ACHN (cell line): Measurements from ENCODE around the gene ARHGEF11.
A peak's percentile ranks its signal among the peaks of the same experiment; 100 is the strongest.

Source experiments
- DNase-seq: peaks from one replicate; pipeline ENCODE4 v3.0.0-alpha.2; 2015
- in situ Hi-C: cut with HindIII; loops from 2 replicates; pipeline ENCODE4 v1.10.0; 2017; ENCODE audit warnings: low sequenced_read_pairs, low pct_ligation_motif_present, low pct_unique_long_range_greater_than_20kb

The ARHGEF11 gene

GRCh38 chr1:156906206-156906906 lies 139.2 kb downstream of the ARHGEF11 start:
- DNase-seq, result no peak
- in situ Hi-C loops, result no loop called here

DNA sequence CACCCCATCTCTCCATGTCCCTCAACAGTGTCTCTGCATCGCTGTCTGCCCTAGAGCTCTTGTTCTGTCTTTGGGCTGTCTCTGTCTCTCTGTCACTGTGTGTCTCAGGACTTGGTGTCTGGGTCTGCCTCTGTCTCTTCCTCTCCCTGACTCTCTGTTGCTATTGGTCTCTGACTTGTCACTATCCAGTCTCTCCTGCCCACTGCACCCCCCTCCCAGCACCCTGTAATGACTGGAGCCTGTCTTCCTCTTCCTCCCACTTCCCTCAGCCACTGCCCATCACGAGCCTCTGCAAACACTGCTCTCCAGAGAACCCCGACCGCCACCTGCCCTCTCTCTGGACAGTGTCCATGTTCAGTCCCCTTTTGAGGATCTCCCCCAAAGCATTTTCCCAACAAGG lies 139.9 kb downstream of the ARHGEF11 start:
- in situ Hi-C loops, result no loop called here
- no peak for DNase-seq

- no peak for DNase-seq
- in situ Hi-C loops, result no loop called here
Observed at GRCh38 chr1:156905176-156905575, 140.4 kb downstream of the ARHGEF11 start.

GRCh38 chr1:156904187-156904959 lies 141.2 kb downstream of the ARHGEF11 start:
- in situ Hi-C loops, result no loop called here

GRCh38 chr1:156903328-156904091 lies 142.0 kb downstream of the ARHGEF11 start:
- in situ Hi-C loops, result no loop called here
- DNase-seq, result no peak

More at GRCh38 chr1:156904187-156904959, 141.2 kb downstream of the ARHGEF11 start:
- DNase-seq, result no peak

DNA sequence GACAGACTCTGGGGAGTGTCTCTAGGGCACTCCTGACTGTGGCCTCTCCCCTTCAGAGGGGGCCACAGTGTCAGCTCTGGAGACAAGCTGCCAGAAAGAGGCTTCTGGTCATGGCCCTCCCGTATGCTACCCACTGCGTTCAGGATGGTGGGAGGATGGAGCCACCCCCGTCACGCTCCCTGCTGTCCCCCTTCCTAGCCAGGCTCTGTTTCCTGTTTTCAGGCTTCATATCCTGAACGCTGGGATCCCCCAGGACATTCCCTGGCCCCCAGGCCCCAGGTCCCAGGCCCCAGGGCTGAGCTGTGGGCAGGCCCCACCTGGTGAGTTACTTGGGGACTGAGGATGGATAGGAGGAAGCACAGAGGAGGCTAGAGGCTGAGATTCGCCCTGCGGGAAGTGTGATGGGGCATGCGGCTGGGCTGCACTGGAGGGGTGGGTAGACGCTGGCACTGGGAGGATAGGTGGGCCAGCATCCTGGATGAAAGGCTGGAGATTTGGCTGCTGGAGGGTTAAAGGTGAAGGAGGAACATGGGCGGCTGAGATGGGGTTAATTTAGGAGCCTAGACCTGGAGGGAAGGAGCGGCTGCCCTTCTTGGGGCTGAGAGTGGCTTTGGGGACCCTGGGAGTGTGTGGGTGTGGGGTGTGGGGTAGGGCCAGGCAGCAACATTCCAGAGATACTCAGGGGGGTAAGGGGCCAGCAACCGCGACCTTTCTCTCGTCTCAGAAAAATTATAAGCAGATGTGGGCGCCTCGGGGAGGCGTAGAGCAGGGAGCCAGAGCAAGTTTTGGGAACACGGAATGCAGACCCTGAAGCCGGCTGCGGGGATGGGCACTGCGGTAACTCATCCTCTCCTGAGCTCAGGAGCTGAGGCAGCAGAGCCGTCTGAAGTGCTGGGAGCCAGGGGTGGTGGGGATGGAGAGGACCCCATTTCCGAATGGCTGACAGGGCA lies 143.3 kb downstream of the ARHGEF11 start:
- DNase-seq, result no peak
- in situ Hi-C loops, result no loop called here

DNA sequence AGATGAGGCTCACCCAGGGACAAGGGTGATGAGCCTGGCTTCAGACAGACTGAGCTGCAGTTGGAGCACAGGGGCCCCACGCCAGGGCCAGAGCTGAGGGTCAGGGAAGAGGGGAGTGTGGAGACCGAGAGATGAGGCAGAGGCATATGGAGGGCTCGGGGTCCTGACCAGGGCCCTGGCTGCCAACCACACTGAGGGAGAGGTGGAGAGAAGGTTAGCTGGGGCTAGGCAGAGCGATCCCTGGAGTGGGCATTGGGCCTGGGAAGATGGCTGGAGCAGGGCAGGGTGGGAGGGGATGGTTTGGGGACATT lies 144.0 kb downstream of the ARHGEF11 start:
- DNase-seq, result no peak
- in situ Hi-C loops, result no loop called here

DNA sequence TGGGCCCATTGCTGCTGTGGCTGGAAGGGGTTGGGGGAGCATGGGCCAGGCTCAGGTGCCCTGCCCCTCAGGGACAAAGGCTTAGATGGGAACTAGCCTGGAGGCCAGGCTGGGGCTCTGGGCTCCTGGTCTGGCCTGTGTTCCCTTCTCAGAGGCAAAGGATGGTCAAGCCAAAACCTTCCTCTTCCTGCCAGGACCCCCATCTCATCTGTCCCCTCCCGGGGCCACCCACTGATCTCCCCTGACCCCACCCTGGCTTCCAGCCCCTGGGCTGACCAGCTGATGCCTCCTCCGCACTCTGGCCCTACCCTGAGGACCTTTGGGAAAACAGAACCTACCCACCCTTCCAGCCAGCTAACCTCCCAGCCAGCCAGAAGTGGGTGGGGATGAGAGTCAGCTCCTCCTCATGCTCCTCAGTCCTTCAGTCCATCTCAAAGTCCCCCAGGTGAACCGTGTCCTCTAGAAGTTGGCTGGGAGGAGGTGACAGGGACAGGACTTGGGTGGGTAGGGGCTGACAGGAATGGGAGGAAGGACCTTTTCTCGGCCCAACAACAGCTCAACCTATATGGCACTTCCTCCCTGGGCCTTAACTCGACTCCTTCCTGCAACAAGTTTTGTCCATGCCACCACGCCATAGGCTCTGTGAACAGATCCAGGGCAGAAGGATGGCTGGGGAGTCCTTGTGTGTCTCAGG lies 144.5 kb downstream of the ARHGEF11 start:
- DNase-seq, result no peak
- in situ Hi-C loops, result no loop called here

DNA sequence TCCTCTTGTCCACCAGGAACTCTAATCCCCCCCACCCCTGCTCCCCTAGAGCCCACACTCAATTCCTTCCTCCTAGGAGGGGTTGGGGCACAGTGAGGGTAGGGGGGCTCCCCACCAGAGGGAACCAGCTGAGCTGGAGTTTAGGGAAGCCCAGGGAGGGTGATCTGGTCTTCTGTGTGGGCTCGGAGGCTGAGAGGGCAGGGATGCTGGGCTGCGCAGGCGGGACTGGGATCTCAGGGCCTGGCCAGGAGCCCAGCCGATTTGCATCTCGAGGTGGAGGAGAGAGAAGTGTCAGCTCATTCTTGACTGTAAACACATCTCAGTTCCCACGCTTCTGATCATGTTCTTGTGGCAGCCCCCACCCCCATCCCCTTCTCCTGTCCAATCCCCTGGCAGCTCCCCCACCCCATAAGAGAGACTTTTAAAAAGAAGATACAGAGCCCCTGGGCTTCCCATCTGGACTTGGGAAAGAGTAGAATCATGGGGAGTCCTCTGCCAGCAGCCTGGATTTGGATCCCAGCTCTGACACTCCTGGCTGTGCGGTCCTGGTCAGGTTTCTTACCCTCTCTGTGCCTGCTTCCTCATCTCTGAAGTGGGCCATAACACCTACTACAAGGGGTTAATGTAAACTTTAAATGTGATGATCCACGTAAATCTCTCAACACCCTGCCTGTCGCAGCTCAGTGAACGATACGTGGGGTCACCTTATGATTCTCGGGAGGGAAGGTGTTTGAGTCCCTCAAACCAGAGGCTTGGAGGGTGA lies 145.4 kb downstream of the ARHGEF11 start:
- in situ Hi-C loops, result no loop called here
- DNase-seq, result no peak

GRCh38 chr1:156898971-156899664 lies 146.4 kb downstream of the ARHGEF11 start:
- in situ Hi-C loops, result no loop called here
- DNase-seq, result no peak

DNA sequence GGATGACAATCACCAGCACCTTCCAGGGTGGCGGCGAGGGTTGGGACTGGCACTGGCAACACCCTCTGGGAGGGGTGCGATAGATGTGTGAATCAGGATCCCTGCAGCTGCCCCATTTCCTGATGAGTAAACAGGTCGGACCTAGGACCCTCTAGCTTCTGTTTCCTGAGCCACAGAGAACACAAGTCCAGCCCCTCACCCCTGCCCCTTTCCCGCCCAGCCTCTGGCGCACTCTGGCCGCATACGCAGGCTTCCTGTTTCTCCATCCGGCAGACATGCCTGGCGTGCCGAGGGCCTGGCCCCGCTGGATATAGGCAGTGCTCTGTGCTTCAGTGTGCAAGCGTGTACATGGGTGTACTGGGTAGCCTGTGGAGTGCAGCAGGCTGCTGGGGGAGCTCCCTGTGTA lies 147.4 kb downstream of the ARHGEF11 start:
- DNase-seq, result peak; percentile 81
- in situ Hi-C loops, result no loop called here

DNA sequence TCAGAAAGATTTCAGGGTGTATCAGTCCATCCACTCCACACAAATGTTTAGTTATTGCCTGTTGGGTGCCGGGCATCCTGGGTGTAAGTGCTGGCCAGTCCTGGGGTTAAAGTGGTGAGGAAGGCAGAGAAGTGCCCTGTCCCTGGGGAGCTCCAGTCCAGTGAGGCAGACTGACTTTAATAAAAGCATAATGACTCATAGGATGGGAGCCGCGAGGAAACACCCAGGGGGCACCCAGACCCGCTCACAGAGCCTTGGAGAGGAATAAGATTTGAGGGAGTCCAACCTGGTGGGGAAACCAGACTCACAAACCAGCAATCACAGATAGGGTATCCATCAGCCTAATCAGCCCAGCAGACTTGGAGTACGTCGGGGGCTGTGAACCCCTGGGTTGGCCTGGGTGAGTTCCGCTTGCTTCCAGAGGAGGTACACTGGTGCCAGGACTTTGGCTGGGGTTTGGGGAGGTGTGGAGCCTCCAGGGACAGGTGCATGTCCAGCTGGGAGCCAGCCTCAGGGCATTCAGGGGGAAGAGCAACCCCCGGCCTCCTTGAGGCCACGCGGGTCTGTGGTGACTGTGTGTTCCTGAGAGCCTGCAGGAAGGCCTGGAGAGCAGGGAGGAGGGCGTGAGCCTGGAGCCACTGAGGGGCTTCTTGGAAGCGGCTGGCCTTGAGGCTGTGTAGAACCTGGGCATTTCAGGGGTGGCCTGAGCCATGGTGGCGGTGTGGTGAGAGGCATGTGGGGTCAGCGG lies 148.3 kb downstream of the ARHGEF11 start:
- peak; percentile 91 for DNase-seq
- in situ Hi-C loops, result no loop called here

DNA sequence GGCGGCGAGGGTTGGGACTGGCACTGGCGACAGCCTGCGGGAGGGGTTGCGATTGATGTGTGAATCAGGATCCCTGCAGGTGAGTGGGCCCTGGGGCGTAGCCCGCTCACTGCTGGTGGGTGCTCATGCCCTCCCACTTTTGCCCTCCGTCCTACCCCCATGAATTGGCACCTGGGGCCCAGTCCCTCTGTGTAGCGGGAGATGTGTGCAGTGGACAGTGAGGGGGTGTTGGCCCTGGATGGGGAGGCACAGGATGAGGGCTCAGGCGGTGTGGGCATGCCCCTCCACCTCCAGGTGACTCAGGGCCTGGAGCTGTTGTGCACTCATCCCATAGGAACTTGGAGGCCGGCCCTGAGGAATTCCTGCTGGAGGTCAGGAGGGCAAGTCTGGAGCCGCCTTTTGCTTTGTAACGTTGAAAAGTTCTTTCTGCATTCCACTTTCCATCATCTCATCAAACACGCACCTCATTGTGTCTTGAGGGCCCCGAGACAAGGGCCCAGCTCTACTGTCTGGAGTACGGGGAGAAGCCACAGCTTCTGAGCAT lies 149.0 kb downstream of the ARHGEF11 start:
- in situ Hi-C loops, result no loop called here

GRCh38 chr1:156895927-156896326 lies 149.6 kb downstream of the ARHGEF11 start:
- in situ Hi-C loops, result no loop called here

More for the DNA sequence above, 149.0 kb downstream of the ARHGEF11 start:
- peak; percentile 98 for DNase-seq

GRCh38 chr1:156895455-156895812 lies 150.1 kb downstream of the ARHGEF11 start:
- in situ Hi-C loops, result no loop called here
- DNase-seq, result peak; percentile 35

More at GRCh38 chr1:156895927-156896326, 149.6 kb downstream of the ARHGEF11 start:
- no peak for DNase-seq
